Thymus (tissue), 11 donors: ENCODE data around the gene MLH3. TPM values are rescaled to one million over a fixed set of nuclear protein-coding genes. Genes with fewer than 3 reads are reported as not detected.

Experiments used
- DNase-seq, 9 donors: peaks; one replicate each; pipeline ENCODE4 v3.0.0-alpha.2; 2013; ENCODE audit warnings: low spot score in 9 of 9, low read depth in 6 of 9, missing footprints in 1 of 9
- H3K27ac ChIP-seq, 2 donors: one replicate each; pipeline ENCODE4 v1.5.1; 2013; ENCODE audit warnings: control low read depth in 1 of 2, low read depth in 1 of 2, low read length in 1 of 2, mild to moderate bottlenecking in 1 of 2, moderate library complexity in 1 of 2
- H3K27me3 ChIP-seq, 2 donors: one replicate each; pipeline ENCODE4 v1.5.1; 2013; ENCODE audit warnings: low read length in 1 of 2; ENCODE audit not compliant: control insufficient read depth in 2 of 2, insufficient read depth in 1 of 2
- H3K36me3 ChIP-seq, 2 donors: one replicate each; pipeline ENCODE4 v1.5.1; 2013; ENCODE audit warnings: low read length in 1 of 2, mild to moderate bottlenecking in 1 of 2, moderate library complexity in 1 of 2; ENCODE audit not compliant: control insufficient read depth in 2 of 2, insufficient read depth in 2 of 2
- H3K4me1 ChIP-seq, 2 donors: one replicate each; pipeline ENCODE4 v1.5.1; 2013; ENCODE audit warnings: low read length in 2 of 2; ENCODE audit not compliant: control insufficient read depth in 2 of 2, insufficient read depth in 2 of 2
- H3K4me3 ChIP-seq, 2 donors: one replicate each; pipeline ENCODE4 v1.5.1; 2013; ENCODE audit warnings: low read length in 2 of 2, control low read depth in 1 of 2, mild to moderate bottlenecking in 1 of 2
- H3K9me3 ChIP-seq, 2 donors: one replicate each; pipeline ENCODE4 v1.5.1; 2013; ENCODE audit warnings: low read length in 1 of 2, mild to moderate bottlenecking in 1 of 2; ENCODE audit not compliant: control insufficient read depth in 2 of 2, insufficient read depth in 1 of 2
- WGBS: extraction: QIAGEN DNeasy Blood & Tissue Kit; methylation state at CpG from one replicate; pipeline ENCODE4 v1.1.7; 2013; 5-methylcytosine and 5-hydroxymethylcytosine counted together
- polyA plus RNA-seq: library from polyadenylated mRNA; stranded (reverse); fragments of 200-250 nt; gene quantifications from one replicate; pipeline ENCODE4 v1.2.3, GENCODE V29; 2013
- total RNA-seq: library from RNA; stranded (reverse); fragments of 120-200 nt; gene quantifications from one replicate; pipeline ENCODE4 v1.2.4, GENCODE V29; 2013
- donor health status: healthy.

The MLH3 gene
- total and polyA plus RNA-seq, 2 donors, result 20.5 to 22.8 TPM

GRCh38 chr14:75046899-75047298 lies 4.4 kb downstream of the MLH3 start:
- WGBS, result 97% methylated on average over 3 of the region's 3 CpGs
- H3K27me3 ChIP-seq, result no peaks in the 10 kb centered on the region
- H3K4me3 ChIP-seq, result no peak overlapping the region
- H3K27ac ChIP-seq, result no peak overlapping the region
- H3K4me1 ChIP-seq, result peaks cover 0 to 7% of the 10 kb centered on the region in 2 donors
- peaks cover 0 to 6% of the 10 kb centered on the region in 2 donors for H3K36me3 ChIP-seq
- H3K9me3 ChIP-seq, result no peaks in the 10 kb centered on the region
- DNase-seq, result no peak

GRCh38 chr14:75046275-75046674 lies 5.0 kb downstream of the MLH3 start:
- Histone ChIP-seq H3K27me3 (no peaks in the 10 kb centered on the region), H3K36me3 (peaks cover 0 to 6% of the 10 kb centered on the region in 2 donors), H3K27ac (no peak overlapping the region), H3K9me3 (no peaks in the 10 kb centered on the region), H3K4me1 (peaks cover 0 to 7% of the 10 kb centered on the region in 2 donors), H3K4me3 (no peak overlapping the region)
- 97% methylated on average over 5 of the region's 5 CpGs for WGBS
- DNase-seq, result no peak

DNA sequence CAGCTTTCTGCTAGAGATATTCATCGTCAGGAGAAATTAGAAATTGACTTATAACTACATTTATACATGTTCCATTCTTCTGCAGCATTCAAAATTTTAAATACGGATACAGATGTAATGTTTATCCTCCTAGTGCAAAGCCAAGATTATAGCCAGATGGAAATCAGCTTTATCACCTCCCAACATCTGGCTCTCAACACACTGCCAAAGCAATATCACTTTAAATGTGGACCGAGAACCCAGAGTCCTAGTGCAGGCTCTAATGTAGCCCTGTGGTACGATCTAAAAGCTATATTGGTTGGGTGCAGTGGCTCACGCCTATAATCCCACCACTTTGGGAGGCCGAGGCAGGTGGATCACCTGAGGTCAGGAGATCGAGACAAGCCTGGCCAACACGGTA lies 6.5 kb downstream of the MLH3 start:
- no peak overlapping the region for H3K27ac ChIP-seq
- 79% methylated on average over 8 of the region's 8 CpGs for WGBS
- no peaks in the 10 kb centered on the region for H3K4me1 ChIP-seq

GRCh38 chr14:75044322-75044721 lies 6.9 kb downstream of the MLH3 start:
- Histone ChIP-seq H3K27me3 (no peaks in the 10 kb centered on the region), H3K4me3 (no peak overlapping the region), H3K27ac (no peak overlapping the region), H3K36me3 (peaks cover 0 to 4% of the 10 kb centered on the region in 2 donors), H3K9me3 (no peaks in the 10 kb centered on the region), H3K4me1 (no peaks in the 10 kb centered on the region)
- no peak for DNase-seq
- 11% methylated on average over 2 of the region's 2 CpGs for WGBS

More for the DNA sequence above, 6.5 kb downstream of the MLH3 start:
- no peaks in the 10 kb centered on the region for H3K27me3 ChIP-seq
- H3K36me3 ChIP-seq, result peaks cover 0 to 6% of the 10 kb centered on the region in 2 donors
- DNase-seq, result no peak
- no peak overlapping the region for H3K4me3 ChIP-seq
- no peaks in the 10 kb centered on the region for H3K9me3 ChIP-seq

DNA sequence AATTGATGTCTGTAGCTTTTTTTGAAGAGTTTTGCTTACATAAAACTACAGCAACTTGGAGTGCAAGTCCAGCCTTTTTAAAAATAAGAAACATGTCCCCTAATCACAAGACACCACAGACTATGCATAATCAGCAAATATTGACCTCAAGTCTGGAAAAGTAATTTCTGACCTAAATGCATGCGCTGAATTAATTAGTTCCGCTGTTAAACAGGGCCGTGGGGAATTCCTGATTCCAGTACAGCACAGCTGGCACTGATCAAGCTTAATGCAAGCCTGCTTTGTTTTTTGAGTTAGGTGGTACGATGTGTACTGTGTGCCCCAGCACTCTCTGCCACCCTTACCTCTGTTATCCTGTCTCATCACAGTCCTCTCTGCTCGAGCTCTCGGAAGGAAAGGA lies 9.2 kb downstream of the MLH3 start:
- Histone ChIP-seq H3K27me3 (no peaks in the 10 kb centered on the region), H3K9me3 (no peaks in the 10 kb centered on the region), H3K4me1 (no peaks in the 10 kb centered on the region), H3K4me3 (no peak overlapping the region), H3K27ac (no peak overlapping the region), H3K36me3 (peaks cover 0 to 9% of the 10 kb centered on the region in 2 donors)
- no peak for DNase-seq
- 96% methylated on average over 6 of the region's 6 CpGs for WGBS

DNA sequence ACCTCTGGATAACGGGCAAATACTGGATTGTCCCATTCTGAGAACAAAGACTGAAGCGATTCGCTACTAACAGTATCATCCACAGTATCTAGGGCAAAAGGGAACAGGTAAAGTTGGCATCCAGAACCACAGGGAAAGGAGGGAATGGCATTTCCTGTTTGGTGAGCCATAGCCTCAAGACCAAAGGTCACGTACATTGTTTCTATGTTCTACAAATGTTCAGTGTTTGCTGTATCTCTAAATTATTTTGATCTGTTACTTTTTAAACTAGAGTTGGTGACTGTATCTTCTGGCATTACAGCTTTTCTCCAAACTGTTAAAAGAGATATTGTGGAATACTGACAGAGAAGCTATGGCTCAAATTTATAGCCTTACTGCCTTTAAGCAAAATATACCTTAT lies 9.7 kb downstream of the MLH3 start:
- no peak for DNase-seq
- H3K27ac ChIP-seq, result no peak overlapping the region
- H3K36me3 ChIP-seq, result peaks cover 0 to 11% of the 10 kb centered on the region in 2 donors

DNA sequence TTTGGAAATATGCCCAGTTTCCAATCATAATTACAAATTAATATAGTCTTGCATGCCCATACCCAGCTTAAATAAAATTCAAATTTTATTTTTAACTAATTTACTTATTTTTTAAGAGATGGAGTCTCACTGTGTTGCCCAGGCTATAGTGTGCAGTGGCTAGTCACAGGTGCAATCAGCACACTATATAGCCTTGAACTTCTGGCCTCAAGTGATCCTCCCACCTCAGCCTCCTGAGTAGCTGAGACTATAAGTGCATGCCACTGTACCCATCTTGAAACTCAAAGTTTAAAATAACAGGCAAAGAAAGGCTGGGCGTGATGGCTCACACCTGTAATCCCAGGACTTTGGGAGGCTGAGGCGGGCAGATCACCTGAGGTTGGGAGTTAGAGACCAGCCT lies 10.3 kb downstream of the MLH3 start:
- Histone ChIP-seq H3K27me3 (no peaks in the 10 kb centered on the region), H3K27ac (no peak overlapping the region), H3K36me3 (peaks cover 0 to 11% of the 10 kb centered on the region in 2 donors), H3K4me1 (no peaks in the 10 kb centered on the region), H3K9me3 (no peaks in the 10 kb centered on the region), H3K4me3 (no peak overlapping the region)
- WGBS, result 99% methylated on average over 2 of the region's 2 CpGs
- no peak for DNase-seq

More for the DNA sequence above, 9.7 kb downstream of the MLH3 start:
- no peaks in the 10 kb centered on the region for H3K27me3 ChIP-seq
- 96% methylated on average over 4 of the region's 4 CpGs for WGBS
- H3K4me1 ChIP-seq, result no peaks in the 10 kb centered on the region
- H3K4me3 ChIP-seq, result no peak overlapping the region
- no peaks in the 10 kb centered on the region for H3K9me3 ChIP-seq

DNA sequence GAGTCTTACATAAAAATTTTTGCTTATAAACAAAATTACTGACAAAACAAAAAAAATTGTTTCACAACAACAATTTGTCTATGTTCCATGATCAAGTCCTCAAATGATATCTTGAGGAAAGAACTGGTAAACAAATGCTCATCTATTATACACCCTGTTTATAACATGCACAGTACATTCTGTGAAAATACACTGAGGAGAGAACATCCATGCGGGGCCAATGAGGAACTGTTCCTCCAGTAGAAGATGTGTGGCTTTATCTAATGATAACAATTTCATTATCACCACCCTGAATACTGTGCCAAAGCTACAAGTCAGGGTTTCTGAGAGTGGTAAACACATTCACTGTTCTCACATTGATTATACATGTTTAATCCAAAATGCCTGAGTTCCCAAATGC lies 10.8 kb downstream of the MLH3 start:
- 98% methylated on average over 1 of the region's 1 CpG for WGBS
- Histone ChIP-seq H3K27ac (no peak overlapping the region), H3K4me1 (no peaks in the 10 kb centered on the region)

GRCh38 chr14:75032939-75033338 lies 18.3 kb downstream of the MLH3 start:
- H3K36me3 ChIP-seq, result peaks cover 3 to 30% of the 10 kb centered on the region in 2 donors
- no peaks in the 10 kb centered on the region for H3K9me3 ChIP-seq
- no peak for DNase-seq
- no peaks in the 10 kb centered on the region for H3K27me3 ChIP-seq
- no peaks in the 10 kb centered on the region for H3K4me1 ChIP-seq
- H3K27ac ChIP-seq, result no peak overlapping the region
- H3K4me3 ChIP-seq, result no peak overlapping the region
- 98% methylated on average over 2 of the region's 2 CpGs for WGBS

More for the DNA sequence above, 10.8 kb downstream of the MLH3 start:
- no peak for DNase-seq
- no peak overlapping the region for H3K4me3 ChIP-seq
- H3K36me3 ChIP-seq, result peaks cover 0 to 14% of the 10 kb centered on the region in 2 donors
- no peaks in the 10 kb centered on the region for H3K9me3 ChIP-seq
- no peaks in the 10 kb centered on the region for H3K27me3 ChIP-seq

DNA sequence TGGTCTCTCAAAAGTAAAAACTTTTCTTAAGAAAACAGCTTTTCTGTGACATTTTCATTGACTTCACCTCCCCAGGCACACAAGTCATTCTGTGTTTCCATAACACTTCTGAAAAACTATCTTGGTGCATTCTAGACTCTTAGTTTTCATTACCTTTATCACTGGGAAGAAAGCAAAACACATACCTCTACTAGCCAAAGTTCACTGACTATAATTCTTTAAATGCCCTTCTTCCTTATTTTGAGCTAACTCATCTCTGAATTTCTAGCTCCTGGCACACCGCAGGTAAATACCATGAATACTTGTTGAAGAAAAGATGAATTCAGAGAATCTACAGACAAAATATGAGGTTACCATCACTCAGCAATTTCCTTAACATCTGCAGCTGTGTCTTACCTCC lies 21.1 kb downstream of the MLH3 start:
- DNase-seq, result no peak
- H3K27ac ChIP-seq, result no peak overlapping the region
- H3K27me3 ChIP-seq, result no peaks in the 10 kb centered on the region
- H3K4me1 ChIP-seq, result no peaks in the 10 kb centered on the region
- H3K9me3 ChIP-seq, result no peaks in the 10 kb centered on the region
- H3K36me3 ChIP-seq, result peaks cover 3 to 31% of the 10 kb centered on the region in 2 donors
- WGBS, result 0% methylated on average over 1 of the region's 1 CpG
- no peak overlapping the region for H3K4me3 ChIP-seq
